Liver (tissue), 9 donors: ENCODE results near the gene PRKN. TPM values are rescaled to one million over a fixed set of nuclear protein-coding genes. Genes with fewer than 3 reads are reported as not detected.

Experiments used
- DNase-seq: peaks from one replicate; pipeline ENCODE4 v3.0.0-alpha.2; 2017; ENCODE audit warnings: low spot score
- H3K27ac ChIP-seq, 2 donors: one replicate each; pipeline ENCODE4 v1.7.0; 2013; ENCODE audit warnings: inconsistent platforms in 2 of 2, low read length in 2 of 2, control low read depth in 1 of 2, low read depth in 1 of 2, mild to moderate bottlenecking in 1 of 2
- H3K27me3 ChIP-seq, 4 donors: one replicate each; pipeline versions ENCODE4 v1.6.1 to v1.7.0; 2013; ENCODE audit warnings: low read length in 3 of 4, inconsistent platforms in 1 of 4, mild to moderate bottlenecking in 1 of 4, moderate library complexity in 1 of 4; ENCODE audit not compliant: control insufficient read depth in 4 of 4, insufficient read depth in 4 of 4
- H3K36me3 ChIP-seq, 4 donors: one replicate each; pipeline versions ENCODE4 v1.6.1 to v1.7.0; 2013; ENCODE audit warnings: low read length in 3 of 4, mild to moderate bottlenecking in 3 of 4, low read depth in 1 of 4, moderate library complexity in 1 of 4; ENCODE audit not compliant: control insufficient read depth in 4 of 4, insufficient read depth in 3 of 4
- H3K4me1 ChIP-seq, 4 donors: one replicate each; pipeline versions ENCODE4 v1.6.1 to v1.7.0; 2013; ENCODE audit warnings: low read length in 3 of 4, mild to moderate bottlenecking in 3 of 4, moderate library complexity in 1 of 4; ENCODE audit not compliant: control insufficient read depth in 4 of 4, insufficient read depth in 4 of 4
- H3K4me3 ChIP-seq, 3 donors: one replicate each; pipeline versions ENCODE4 v1.6.1 to v1.7.0; 2013; ENCODE audit warnings: low read length in 3 of 3, control low read depth in 1 of 3, low read depth in 1 of 3, mild to moderate bottlenecking in 1 of 3
- H3K9ac ChIP-seq, 2 donors: one replicate each; pipeline ENCODE4 v1.7.0; 2013; ENCODE audit warnings: low read length in 2 of 2, mild to moderate bottlenecking in 2 of 2, moderate library complexity in 2 of 2, control low read depth in 1 of 2, low read depth in 1 of 2
- H3K9me3 ChIP-seq, 4 donors: one replicate each; pipeline versions ENCODE4 v1.6.1 to v1.7.0; 2013; ENCODE audit warnings: low read length in 3 of 4; ENCODE audit not compliant: control insufficient read depth in 4 of 4
- ATF3 ChIP-seq: IDR thresholded peaks from 2 replicates; pipeline ENCODE4 v1.6.1; 2016; ENCODE audit warnings: antibody characterized with exemption
- EGR1 ChIP-seq, 2 donors: IDR thresholded peaks; 2 replicates each; pipeline ENCODE4 v1.6.1; 2016 to 2018; ENCODE audit warnings: antibody characterized with exemption in 2 of 2, low read depth in 2 of 2
- FOXA1 ChIP-seq: IDR thresholded peaks from 2 replicates; pipeline ENCODE4 v1.6.1; 2016; ENCODE audit warnings: antibody characterized with exemption
- FOXA2 ChIP-seq: IDR thresholded peaks from 2 replicates; pipeline ENCODE4 v1.6.1; 2016; ENCODE audit warnings: antibody characterized with exemption
- HNF4A ChIP-seq, 2 donors: conservative IDR thresholded peaks; 2 replicates each; pipeline ENCODE4 v1.6.1; 2016; ENCODE audit warnings: antibody characterized with exemption in 2 of 2, mild to moderate bottlenecking in 2 of 2
- HNF4G ChIP-seq: IDR thresholded peaks from 2 replicates; pipeline ENCODE4 v1.6.1; 2016; ENCODE audit warnings: antibody characterized with exemption
- JUND ChIP-seq, 2 donors: IDR thresholded peaks; 2 replicates each; pipeline ENCODE4 v1.6.1; 2016; ENCODE audit warnings: antibody characterized with exemption in 2 of 2
- MAX ChIP-seq: IDR thresholded peaks from 2 replicates; pipeline ENCODE4 v1.6.1; 2016; ENCODE audit warnings: antibody characterized with exemption
- NR2F2 ChIP-seq: IDR thresholded peaks from 2 replicates; pipeline ENCODE4 v1.6.1; 2016; ENCODE audit warnings: antibody characterized with exemption
- RAD21 ChIP-seq, 2 donors: IDR thresholded peaks; 2 replicates each; pipeline ENCODE4 v1.6.1; 2016; ENCODE audit warnings: antibody characterized with exemption in 2 of 2, mild to moderate bottlenecking in 2 of 2
- RXRA ChIP-seq, 2 donors: IDR thresholded peaks; 2 replicates each; pipeline ENCODE4 v1.6.1; 2017 to 2018; ENCODE audit warnings: antibody characterized with exemption in 2 of 2, mild to moderate bottlenecking in 1 of 2
- SP1 ChIP-seq: IDR thresholded peaks from 2 replicates; pipeline ENCODE4 v1.6.1; 2018; ENCODE audit warnings: antibody characterized with exemption, mild to moderate bottlenecking
- WGBS: extraction: QIAGEN DNeasy Blood & Tissue Kit; methylation state at CpG from one replicate; pipeline ENCODE4 v1.1.7; 2013; 5-methylcytosine and 5-hydroxymethylcytosine counted together
- polyA plus RNA-seq, 2 donors: library from polyadenylated mRNA; stranded (reverse) in 1 of 2; unstranded in 1 of 2; fragments of 200-250 nt in 1 of 2; fragments of >200 nt in 1 of 2; fragmentation: Nextera tagmentation in 1 of 2; extraction: Ambion mirVana in 1 of 2; gene quantifications; one replicate each; pipeline versions ENCODE4 v1.2.1 to v1.2.3, GENCODE V29; 2013 to 2015
- total RNA-seq, 2 donors: library from RNA; depleted of rRNA; stranded (reverse); fragments of >200 nt; gene quantifications; one replicate each; pipeline ENCODE4 v1.2.3, GENCODE V29; 2014
- TF ChIP-seq, protein P1 (sequence below): IDR thresholded peaks from 2 replicates; pipeline ENCODE4 v1.6.1; 2016; ENCODE audit warnings: antibody characterized with exemption
- TF ChIP-seq, protein P2 (sequence below): fragments of 150-350 bp; IDR thresholded peaks from 2 replicates; pipeline ENCODE4 v1.5.1; 2017; ENCODE audit warnings: improper control_type of control experiment, low read depth, low read length; ENCODE audit not compliant: missing input control
- TF ChIP-seq, protein P3 (sequence below): IDR thresholded peaks from 2 replicates; pipeline ENCODE4 v1.6.1; 2016; ENCODE audit warnings: antibody characterized with exemption, mild to moderate bottlenecking
- donor health status: healthy.
- donor health status: healthy.
- donor health status: healthy.
- donor health status: healthy.
- donor health status: healthy.

Gene PRKN
- total and polyA plus RNA-seq, 4 donors: 0.47 to 4.1 (median 3.2) TPM

DNA sequence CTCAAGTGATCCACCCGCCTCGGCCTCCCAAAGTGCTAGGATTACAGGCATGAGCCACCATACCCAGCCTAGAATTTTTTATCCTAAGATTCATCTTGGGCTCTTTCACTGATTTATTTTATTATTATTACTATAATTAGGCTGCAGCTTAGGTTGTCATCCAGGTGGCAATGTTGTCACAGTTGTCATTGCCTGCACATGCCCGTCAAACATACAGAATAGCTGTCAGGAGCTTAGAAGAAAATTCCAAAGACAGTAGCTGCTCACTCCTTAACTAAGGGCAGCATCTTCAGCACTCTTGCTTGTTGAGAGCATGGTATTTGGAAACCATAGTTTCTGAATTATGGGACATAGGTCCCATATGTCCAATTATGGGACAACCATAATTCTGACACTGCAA is 1118.8 kb downstream of the PRKN start:
- H3K9me3 ChIP-seq: no peaks in the 10 kb centered on the region
- no peaks in the 10 kb centered on the region for H3K4me1 ChIP-seq
- TF ChIP-seq EGR1 (IDR thresholded peaks at IDR 0.05; ENCODE audit: low read depth in 2 of 2) (no peak), JUND (IDR thresholded peaks at IDR 0.05) (no peak), RXRA (IDR thresholded peaks at IDR 0.05) (no peak), FOXA1 (no peak), ATF3 (no peak), SP1 (no peak), NR2F2 (no peak), HNF4A (conservative IDR thresholded peaks at IDR 0.05) (no peak), RAD21 (IDR thresholded peaks at IDR 0.05) (no peak), HNF4G (no peak)
- TF ChIP-seq, protein P1, sequence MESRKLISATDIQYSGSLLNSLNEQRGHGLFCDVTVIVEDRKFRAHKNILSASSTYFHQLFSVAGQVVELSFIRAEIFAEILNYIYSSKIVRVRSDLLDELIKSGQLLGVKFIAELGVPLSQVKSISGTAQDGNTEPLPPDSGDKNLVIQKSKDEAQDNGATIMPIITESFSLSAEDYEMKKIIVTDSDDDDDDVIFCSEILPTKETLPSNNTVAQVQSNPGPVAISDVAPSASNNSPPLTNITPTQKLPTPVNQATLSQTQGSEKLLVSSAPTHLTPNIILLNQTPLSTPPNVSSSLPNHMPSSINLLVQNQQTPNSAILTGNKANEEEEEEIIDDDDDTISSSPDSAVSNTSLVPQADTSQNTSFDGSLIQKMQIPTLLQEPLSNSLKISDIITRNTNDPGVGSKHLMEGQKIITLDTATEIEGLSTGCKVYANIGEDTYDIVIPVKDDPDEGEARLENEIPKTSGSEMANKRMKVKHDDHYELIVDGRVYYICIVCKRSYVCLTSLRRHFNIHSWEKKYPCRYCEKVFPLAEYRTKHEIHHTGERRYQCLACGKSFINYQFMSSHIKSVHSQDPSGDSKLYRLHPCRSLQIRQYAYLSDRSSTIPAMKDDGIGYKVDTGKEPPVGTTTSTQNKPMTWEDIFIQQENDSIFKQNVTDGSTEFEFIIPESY: no peak
- TF ChIP-seq, protein P2, sequence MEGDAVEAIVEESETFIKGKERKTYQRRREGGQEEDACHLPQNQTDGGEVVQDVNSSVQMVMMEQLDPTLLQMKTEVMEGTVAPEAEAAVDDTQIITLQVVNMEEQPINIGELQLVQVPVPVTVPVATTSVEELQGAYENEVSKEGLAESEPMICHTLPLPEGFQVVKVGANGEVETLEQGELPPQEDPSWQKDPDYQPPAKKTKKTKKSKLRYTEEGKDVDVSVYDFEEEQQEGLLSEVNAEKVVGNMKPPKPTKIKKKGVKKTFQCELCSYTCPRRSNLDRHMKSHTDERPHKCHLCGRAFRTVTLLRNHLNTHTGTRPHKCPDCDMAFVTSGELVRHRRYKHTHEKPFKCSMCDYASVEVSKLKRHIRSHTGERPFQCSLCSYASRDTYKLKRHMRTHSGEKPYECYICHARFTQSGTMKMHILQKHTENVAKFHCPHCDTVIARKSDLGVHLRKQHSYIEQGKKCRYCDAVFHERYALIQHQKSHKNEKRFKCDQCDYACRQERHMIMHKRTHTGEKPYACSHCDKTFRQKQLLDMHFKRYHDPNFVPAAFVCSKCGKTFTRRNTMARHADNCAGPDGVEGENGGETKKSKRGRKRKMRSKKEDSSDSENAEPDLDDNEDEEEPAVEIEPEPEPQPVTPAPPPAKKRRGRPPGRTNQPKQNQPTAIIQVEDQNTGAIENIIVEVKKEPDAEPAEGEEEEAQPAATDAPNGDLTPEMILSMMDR: no peak
- TF ChIP-seq, protein P3, sequence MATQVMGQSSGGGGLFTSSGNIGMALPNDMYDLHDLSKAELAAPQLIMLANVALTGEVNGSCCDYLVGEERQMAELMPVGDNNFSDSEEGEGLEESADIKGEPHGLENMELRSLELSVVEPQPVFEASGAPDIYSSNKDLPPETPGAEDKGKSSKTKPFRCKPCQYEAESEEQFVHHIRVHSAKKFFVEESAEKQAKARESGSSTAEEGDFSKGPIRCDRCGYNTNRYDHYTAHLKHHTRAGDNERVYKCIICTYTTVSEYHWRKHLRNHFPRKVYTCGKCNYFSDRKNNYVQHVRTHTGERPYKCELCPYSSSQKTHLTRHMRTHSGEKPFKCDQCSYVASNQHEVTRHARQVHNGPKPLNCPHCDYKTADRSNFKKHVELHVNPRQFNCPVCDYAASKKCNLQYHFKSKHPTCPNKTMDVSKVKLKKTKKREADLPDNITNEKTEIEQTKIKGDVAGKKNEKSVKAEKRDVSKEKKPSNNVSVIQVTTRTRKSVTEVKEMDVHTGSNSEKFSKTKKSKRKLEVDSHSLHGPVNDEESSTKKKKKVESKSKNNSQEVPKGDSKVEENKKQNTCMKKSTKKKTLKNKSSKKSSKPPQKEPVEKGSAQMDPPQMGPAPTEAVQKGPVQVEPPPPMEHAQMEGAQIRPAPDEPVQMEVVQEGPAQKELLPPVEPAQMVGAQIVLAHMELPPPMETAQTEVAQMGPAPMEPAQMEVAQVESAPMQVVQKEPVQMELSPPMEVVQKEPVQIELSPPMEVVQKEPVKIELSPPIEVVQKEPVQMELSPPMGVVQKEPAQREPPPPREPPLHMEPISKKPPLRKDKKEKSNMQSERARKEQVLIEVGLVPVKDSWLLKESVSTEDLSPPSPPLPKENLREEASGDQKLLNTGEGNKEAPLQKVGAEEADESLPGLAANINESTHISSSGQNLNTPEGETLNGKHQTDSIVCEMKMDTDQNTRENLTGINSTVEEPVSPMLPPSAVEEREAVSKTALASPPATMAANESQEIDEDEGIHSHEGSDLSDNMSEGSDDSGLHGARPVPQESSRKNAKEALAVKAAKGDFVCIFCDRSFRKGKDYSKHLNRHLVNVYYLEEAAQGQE: no peak
- 95% methylated on average over 3 of the region's 3 CpGs for WGBS
- no peaks in the 10 kb centered on the region for H3K36me3 ChIP-seq
- H3K4me3 ChIP-seq: no peak overlapping the region
- no peaks in the 10 kb centered on the region for H3K27me3 ChIP-seq
- H3K27ac ChIP-seq: no peak overlapping the region
- no peak overlapping the region for H3K9ac ChIP-seq
- DNase-seq: no peak

GRCh38 chr6:161607696-161608297 is 1119.8 kb downstream of the PRKN start:
- Histone ChIP-seq H3K27me3 (no peaks in the 10 kb centered on the region), H3K9ac (no peak overlapping the region), H3K9me3 (no peaks in the 10 kb centered on the region), H3K36me3 (no peaks in the 10 kb centered on the region), H3K4me3 (no peak overlapping the region), H3K4me1 (no peaks in the 10 kb centered on the region), H3K27ac (no peak overlapping the region)
- DNase-seq: no peak
- 94% methylated on average over 6 of the region's 6 CpGs for WGBS
- TF ChIP-seq EGR1 (IDR thresholded peaks at IDR 0.05; ENCODE audit: low read depth in 2 of 2) (no peak), ATF3 (no peak), NR2F2 (no peak), FOXA1 (no peak), RAD21 (IDR thresholded peaks at IDR 0.05) (no peak), SP1 (no peak), JUND (IDR thresholded peaks at IDR 0.05) (no peak), MAX (no peak), HNF4G (no peak), RXRA (IDR thresholded peaks at IDR 0.05) (no peak), FOXA2 (no peak)
- TF ChIP-seq, protein P1: no peak
- TF ChIP-seq, protein P2: no peak
